Measurements from ENCODE around the gene ADH1A.
"Not testable (repeated sequence)": the region's sequence is repeated elsewhere in the genome, so short reads cannot be mapped to it uniquely, and the experiment has no call there.

ADH1A gene

DNA sequence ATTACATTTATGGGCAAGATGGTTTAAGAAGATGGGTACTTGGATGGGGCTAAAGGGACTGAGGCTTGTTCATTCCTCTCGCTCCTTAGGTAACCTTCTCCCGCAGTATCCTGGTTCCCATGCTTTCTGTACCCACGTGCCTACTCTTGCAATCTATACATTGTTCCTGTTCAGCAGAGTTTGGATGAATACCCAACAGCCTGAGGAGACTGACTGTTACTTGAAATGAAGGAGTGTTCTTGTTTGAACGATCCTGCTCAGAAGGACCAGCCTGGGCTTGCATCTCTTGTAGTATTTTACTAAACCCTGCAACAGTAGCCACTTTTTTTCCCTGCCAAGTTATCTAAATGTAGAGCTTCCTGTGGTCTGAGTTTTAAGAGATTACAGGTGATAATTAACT is 38.0 kb downstream of the ADH1A start:
- Histone ChIP-seq H3K4me3 (replicated peaks; ENCODE audit: low read depth, low read length) (no peak overlapping the region), H3K27me3 (replicated peaks; ENCODE audit: control insufficient read depth, insufficient read depth, low read length) (no peaks in the 10 kb centered on the region), H3K36me3 (ENCODE audit: control insufficient read depth, insufficient read depth, low read length) (no peaks in the 10 kb centered on the region)
- no peak for DNase-seq (ENCODE audit: extremely low read depth, insufficient read length)
- TF ChIP-seq, protein P1, sequence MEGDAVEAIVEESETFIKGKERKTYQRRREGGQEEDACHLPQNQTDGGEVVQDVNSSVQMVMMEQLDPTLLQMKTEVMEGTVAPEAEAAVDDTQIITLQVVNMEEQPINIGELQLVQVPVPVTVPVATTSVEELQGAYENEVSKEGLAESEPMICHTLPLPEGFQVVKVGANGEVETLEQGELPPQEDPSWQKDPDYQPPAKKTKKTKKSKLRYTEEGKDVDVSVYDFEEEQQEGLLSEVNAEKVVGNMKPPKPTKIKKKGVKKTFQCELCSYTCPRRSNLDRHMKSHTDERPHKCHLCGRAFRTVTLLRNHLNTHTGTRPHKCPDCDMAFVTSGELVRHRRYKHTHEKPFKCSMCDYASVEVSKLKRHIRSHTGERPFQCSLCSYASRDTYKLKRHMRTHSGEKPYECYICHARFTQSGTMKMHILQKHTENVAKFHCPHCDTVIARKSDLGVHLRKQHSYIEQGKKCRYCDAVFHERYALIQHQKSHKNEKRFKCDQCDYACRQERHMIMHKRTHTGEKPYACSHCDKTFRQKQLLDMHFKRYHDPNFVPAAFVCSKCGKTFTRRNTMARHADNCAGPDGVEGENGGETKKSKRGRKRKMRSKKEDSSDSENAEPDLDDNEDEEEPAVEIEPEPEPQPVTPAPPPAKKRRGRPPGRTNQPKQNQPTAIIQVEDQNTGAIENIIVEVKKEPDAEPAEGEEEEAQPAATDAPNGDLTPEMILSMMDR (IDR thresholded peaks at IDR 0.05; ENCODE audit: insufficient read depth, low read length, poor library complexity, severe bottlenecking), result no peak

DNA sequence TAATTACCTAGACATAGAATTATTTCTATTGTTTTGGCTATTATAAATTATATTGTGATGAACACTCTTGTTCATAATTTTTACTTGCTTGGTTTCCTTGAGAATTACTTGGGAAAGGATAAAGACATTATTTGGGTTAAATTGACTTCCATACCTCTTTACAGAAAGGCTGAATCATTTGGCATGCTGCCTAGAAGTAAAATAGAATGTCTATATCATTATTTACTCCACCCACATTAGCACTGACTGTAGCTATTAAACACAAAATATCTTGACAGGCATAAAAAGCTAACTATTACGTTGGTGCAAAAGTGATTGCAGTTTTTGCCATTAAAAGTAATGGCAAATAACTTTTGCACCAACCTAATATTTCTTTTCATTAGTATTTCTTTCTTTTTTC is 42.1 kb downstream of the ADH1A start:
- TF ChIP-seq, protein P1 (IDR thresholded peaks at IDR 0.05; ENCODE audit: insufficient read depth, low read length, poor library complexity, severe bottlenecking), result no peak
- no peak overlapping the region for H3K4me3 ChIP-seq (replicated peaks; ENCODE audit: low read depth, low read length)
- no peaks in the 10 kb centered on the region for H3K27me3 ChIP-seq (replicated peaks; ENCODE audit: control insufficient read depth, insufficient read depth, low read length)
- DNase-seq (ENCODE audit: extremely low read depth, insufficient read length), result no peak
- H3K36me3 ChIP-seq (ENCODE audit: control insufficient read depth, insufficient read depth, low read length), result no peaks in the 10 kb centered on the region

DNA sequence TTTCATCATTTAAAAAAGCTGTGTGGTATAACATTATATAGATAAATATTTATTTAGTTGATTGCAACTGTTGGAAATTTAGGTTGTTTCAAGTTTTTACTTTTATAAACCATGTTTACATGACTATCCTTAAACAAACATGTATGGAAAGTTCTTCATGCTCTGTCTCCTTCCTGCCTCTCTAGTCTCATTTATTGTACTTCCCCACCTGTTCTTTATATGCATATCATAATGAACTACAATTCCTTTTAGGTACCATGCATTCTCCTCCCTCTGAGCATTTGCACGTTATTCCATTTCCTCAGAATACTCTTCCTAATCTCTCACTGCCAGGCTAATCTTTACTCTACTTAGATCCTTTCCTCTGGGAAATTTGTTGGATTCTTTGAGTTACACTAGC is 54.8 kb downstream of the ADH1A start:
- TF ChIP-seq, protein P1 (IDR thresholded peaks at IDR 0.05; ENCODE audit: insufficient read depth, low read length, poor library complexity, severe bottlenecking), result no peak
- H3K4me3 ChIP-seq (replicated peaks; ENCODE audit: low read depth, low read length), result no peak overlapping the region
- H3K36me3 ChIP-seq (ENCODE audit: control insufficient read depth, insufficient read depth, low read length), result no peaks in the 10 kb centered on the region
- H3K27me3 ChIP-seq (replicated peaks; ENCODE audit: control insufficient read depth, insufficient read depth, low read length), result no peaks in the 10 kb centered on the region
- no peak for DNase-seq (ENCODE audit: extremely low read depth, insufficient read length)

DNA sequence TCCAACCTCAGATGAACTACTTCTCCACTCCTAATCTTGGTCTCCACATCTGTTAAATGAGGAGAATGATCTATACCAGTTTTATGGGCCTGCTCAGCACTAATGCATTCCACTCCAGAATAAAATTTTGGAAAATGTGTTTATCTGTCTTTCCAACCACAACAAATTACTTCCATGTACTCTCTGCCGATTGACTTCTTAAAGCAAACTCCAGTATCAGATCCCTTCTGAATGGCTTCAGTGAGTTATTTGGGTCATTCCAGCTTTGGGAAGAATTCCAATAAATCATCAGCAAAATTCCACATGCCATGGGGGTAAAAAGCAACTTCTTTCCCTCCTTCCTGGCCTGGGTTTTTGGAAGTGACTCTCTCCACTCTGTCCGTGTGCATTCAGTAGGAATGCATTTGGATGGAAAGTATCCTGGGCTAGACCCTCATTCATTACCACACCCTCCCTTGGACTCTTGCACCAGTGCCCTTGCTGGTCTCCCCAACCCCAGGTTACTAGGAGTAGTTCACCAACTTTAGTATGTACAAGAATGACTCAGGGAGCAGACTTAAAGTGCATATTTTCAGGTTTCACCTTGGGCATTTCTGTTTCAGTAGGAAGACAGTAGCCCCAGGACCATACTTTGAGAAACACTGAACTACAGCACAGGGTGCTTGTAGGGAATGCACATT is 56.3 kb downstream of the ADH1A start:
- Histone ChIP-seq H3K36me3 (ENCODE audit: control insufficient read depth, insufficient read depth, low read length) (no peaks in the 10 kb centered on the region), H3K4me3 (replicated peaks; ENCODE audit: low read depth, low read length) (no peak overlapping the region), H3K27me3 (replicated peaks; ENCODE audit: control insufficient read depth, insufficient read depth, low read length) (no peaks in the 10 kb centered on the region)
- DNase-seq (ENCODE audit: extremely low read depth, insufficient read length), result no peak
- TF ChIP-seq, protein P1 (IDR thresholded peaks at IDR 0.05; ENCODE audit: insufficient read depth, low read length, poor library complexity, severe bottlenecking), result no peak

DNA sequence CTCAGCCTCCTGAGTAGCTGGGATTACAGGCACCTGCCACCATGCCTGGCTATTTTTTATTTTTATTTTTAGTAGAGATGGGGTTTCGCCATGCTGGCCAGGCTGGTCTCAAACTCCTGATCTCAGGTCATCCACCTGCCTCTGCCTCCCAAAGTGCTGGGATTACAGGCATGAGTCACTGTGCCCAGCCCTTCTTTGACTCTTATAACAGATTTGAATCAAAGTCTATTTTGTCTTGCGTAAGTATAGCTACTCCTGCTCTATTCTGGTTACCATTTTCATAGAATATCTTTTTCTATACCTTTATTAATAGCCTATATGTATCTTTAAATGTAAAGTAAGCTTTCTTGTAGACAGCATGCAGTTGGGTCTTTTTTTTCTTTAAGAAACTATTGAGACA is 57.4 kb downstream of the ADH1A start:
- H3K4me3 ChIP-seq (replicated peaks; ENCODE audit: low read depth, low read length); H3K27me3 ChIP-seq (replicated peaks; ENCODE audit: control insufficient read depth, insufficient read depth, low read length); DNase-seq (ENCODE audit: extremely low read depth, insufficient read length); H3K36me3 ChIP-seq (ENCODE audit: control insufficient read depth, insufficient read depth, low read length): not testable (repeated sequence)

DNA sequence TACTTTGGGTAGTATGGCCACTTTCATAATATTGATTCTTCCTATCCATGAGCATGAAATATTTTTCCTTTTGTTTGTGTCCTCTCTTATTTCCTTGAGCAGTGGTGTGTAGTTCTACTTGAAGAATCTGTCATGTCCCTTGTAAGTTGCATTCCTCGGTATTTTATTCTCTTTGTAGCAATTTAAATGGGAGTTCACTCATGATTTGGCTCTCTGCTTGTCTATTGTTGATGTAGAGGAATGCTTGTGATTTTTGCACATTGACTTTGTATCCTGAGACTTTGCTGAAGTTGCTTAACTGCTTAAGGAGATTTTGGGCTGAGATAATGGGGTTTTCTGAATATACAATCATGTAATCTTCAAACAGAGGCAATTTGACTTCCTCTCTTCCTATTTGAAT is 62.1 kb downstream of the ADH1A start:
- H3K27me3 ChIP-seq (replicated peaks; ENCODE audit: control insufficient read depth, insufficient read depth, low read length); H3K4me3 ChIP-seq (replicated peaks; ENCODE audit: low read depth, low read length); DNase-seq (ENCODE audit: extremely low read depth, insufficient read length); H3K36me3 ChIP-seq (ENCODE audit: control insufficient read depth, insufficient read depth, low read length): not testable (repeated sequence)

DNA sequence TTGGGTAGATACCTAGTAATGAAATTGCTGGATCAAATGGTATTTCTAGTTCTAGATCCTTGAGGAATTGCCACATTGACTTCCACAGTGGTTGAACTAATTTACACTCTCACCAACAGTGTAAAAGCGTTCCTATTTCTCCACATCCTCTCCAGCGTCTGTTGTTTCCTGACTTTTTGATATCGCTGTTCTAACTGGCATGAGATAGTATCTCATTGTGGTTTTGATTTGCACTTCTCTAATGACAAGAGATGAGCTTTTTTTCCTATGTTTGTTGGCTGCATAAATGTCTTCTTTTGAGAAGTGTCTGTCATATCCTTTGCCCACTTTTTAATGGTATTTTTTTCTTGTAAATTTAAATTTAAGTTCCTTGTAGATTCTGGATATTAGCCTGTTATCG is 63.1 kb downstream of the ADH1A start:
- H3K36me3 ChIP-seq (ENCODE audit: control insufficient read depth, insufficient read depth, low read length); DNase-seq (ENCODE audit: extremely low read depth, insufficient read length); H3K27me3 ChIP-seq (replicated peaks; ENCODE audit: control insufficient read depth, insufficient read depth, low read length); H3K4me3 ChIP-seq (replicated peaks; ENCODE audit: low read depth, low read length): not testable (repeated sequence)

All from GM06990 (cell line).